ENCODE results near the gene TANGO2.
"Not testable (repeated sequence)": the region's sequence is repeated elsewhere in the genome, so short reads cannot be mapped to it uniquely, and the experiment has no call there.

The TANGO2 gene

GRCh38 chr22:20062766-20063083 is 41.8 kb downstream of the TANGO2 start:
- no peak for DNase-seq (ENCODE audit: extremely low spot score)
- TF ChIP-seq SUZ12 (IDR thresholded peaks at IDR 0.05) (no peak), CTBP1 (IDR thresholded peaks at IDR 0.05; ENCODE audit: borderline replicate concordance) (no peak), ZNF384 (IDR thresholded peaks at IDR 0.05) (no peak), ELF4 (IDR thresholded peaks at IDR 0.05) (no peak), ARNT (IDR thresholded peaks at IDR 0.05) (no peak), L3MBTL2 (conservative IDR thresholded peaks at IDR 0.05) (no peak), NFRKB (IDR thresholded peaks at IDR 0.05) (no peak), FOXM1 (IDR thresholded peaks at IDR 0.05; ENCODE audit: borderline replicate concordance) (no peak), SP1 (IDR thresholded peaks at IDR 0.05) (no peak), TARDBP (IDR thresholded peaks at IDR 0.05) (no peak), BHLHE40 (IDR thresholded peaks at IDR 0.05; ENCODE audit: borderline replicate concordance) (no peak), FOXA1 (IDR thresholded peaks at IDR 0.05) (no peak), FOXK2 (IDR thresholded peaks at IDR 0.05) (no peak), LEF1 (IDR thresholded peaks at IDR 0.05; ENCODE audit: borderline replicate concordance) (no peak), HDGF (IDR thresholded peaks at IDR 0.05; ENCODE audit: borderline replicate concordance) (no peak)
- TF ChIP-seq, protein P1, sequence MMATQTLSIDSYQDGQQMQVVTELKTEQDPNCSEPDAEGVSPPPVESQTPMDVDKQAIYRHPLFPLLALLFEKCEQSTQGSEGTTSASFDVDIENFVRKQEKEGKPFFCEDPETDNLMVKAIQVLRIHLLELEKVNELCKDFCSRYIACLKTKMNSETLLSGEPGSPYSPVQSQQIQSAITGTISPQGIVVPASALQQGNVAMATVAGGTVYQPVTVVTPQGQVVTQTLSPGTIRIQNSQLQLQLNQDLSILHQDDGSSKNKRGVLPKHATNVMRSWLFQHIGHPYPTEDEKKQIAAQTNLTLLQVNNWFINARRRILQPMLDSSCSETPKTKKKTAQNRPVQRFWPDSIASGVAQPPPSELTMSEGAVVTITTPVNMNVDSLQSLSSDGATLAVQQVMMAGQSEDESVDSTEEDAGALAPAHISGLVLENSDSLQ (IDR thresholded peaks at IDR 0.05) = no peak
- ChIA-PET CTCF (no interaction called here), POLR2A (interaction anchor here (1.8 kb wide), 1 partner anchor 17 kb away, joined by 7 read pairs; the partner anchor contains the start of gene DGCR8)

GRCh38 chr22:20063271-20064139 is 42.6 kb downstream of the TANGO2 start:
- ChIA-PET CTCF (no interaction called here), POLR2A (interaction anchor here (1.8 kb wide), 1 partner anchor 16 kb away, joined by 7 read pairs; the partner anchor contains the start of gene DGCR8)
- TF ChIP-seq LEF1 (IDR thresholded peaks at IDR 0.05; ENCODE audit: borderline replicate concordance) (no peak), HDGF (IDR thresholded peaks at IDR 0.05; ENCODE audit: borderline replicate concordance) (no peak), TARDBP (IDR thresholded peaks at IDR 0.05) (no peak), SP1 (IDR thresholded peaks at IDR 0.05) (no peak), FOXM1 (IDR thresholded peaks at IDR 0.05; ENCODE audit: borderline replicate concordance) (no peak), ZNF384 (IDR thresholded peaks at IDR 0.05) (no peak), NFRKB (IDR thresholded peaks at IDR 0.05) (no peak), BHLHE40 (IDR thresholded peaks at IDR 0.05; ENCODE audit: borderline replicate concordance) (no peak), FOXA1 (IDR thresholded peaks at IDR 0.05) (no peak)
- TF ChIP-seq, protein P1 (IDR thresholded peaks at IDR 0.05) = no peak

DNA sequence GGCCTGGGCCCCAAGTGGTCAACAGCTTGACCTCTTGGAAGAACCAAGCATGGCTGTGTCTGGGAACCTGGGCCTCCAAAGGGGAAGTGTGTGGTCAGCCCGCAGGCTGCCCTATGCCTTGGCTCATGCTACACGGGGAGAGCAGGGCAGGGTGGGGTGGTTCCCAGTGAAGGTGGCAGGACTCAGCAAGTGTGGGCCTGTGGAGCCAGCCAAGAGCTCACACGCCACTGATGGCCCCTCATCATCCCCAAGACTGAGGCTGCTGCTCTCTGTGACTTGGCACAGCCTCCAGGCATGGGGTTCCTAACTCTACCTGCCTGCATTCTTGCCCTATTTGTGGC is 43.2 kb downstream of the TANGO2 start:
- TF ChIP-seq FOXK2 (IDR thresholded peaks at IDR 0.05) (no peak), LEF1 (IDR thresholded peaks at IDR 0.05; ENCODE audit: borderline replicate concordance) (no peak), HDGF (IDR thresholded peaks at IDR 0.05; ENCODE audit: borderline replicate concordance) (no peak), SUZ12 (IDR thresholded peaks at IDR 0.05) (no peak), L3MBTL2 (conservative IDR thresholded peaks at IDR 0.05) (no peak), ELF4 (IDR thresholded peaks at IDR 0.05) (no peak), ARNT (IDR thresholded peaks at IDR 0.05) (no peak)
- CTCF ChIA-PET = no interaction called here
- no peak for DNase-seq (ENCODE audit: extremely low spot score)
- POLR2A ChIA-PET = no interaction called here

More at GRCh38 chr22:20063271-20064139, 42.6 kb downstream of the TANGO2 start:
- no peak for DNase-seq (ENCODE audit: extremely low spot score)

GRCh38 chr22:20064545-20065262 is 43.8 kb downstream of the TANGO2 start:
- ChIA-PET POLR2A (no interaction called here), CTCF (no interaction called here)
- no peak for DNase-seq (ENCODE audit: extremely low spot score)
- TF ChIP-seq BHLHE40 (IDR thresholded peaks at IDR 0.05; ENCODE audit: borderline replicate concordance) = no peak
- no peak for TF ChIP-seq ELF4 (IDR thresholded peaks at IDR 0.05)
- TF ChIP-seq NFRKB (IDR thresholded peaks at IDR 0.05) = no peak
- TF ChIP-seq FOXK2 (IDR thresholded peaks at IDR 0.05) = no peak
- no peak for TF ChIP-seq CTBP1 (IDR thresholded peaks at IDR 0.05; ENCODE audit: borderline replicate concordance)
- TF ChIP-seq HDGF (IDR thresholded peaks at IDR 0.05; ENCODE audit: borderline replicate concordance) = no peak

DNA sequence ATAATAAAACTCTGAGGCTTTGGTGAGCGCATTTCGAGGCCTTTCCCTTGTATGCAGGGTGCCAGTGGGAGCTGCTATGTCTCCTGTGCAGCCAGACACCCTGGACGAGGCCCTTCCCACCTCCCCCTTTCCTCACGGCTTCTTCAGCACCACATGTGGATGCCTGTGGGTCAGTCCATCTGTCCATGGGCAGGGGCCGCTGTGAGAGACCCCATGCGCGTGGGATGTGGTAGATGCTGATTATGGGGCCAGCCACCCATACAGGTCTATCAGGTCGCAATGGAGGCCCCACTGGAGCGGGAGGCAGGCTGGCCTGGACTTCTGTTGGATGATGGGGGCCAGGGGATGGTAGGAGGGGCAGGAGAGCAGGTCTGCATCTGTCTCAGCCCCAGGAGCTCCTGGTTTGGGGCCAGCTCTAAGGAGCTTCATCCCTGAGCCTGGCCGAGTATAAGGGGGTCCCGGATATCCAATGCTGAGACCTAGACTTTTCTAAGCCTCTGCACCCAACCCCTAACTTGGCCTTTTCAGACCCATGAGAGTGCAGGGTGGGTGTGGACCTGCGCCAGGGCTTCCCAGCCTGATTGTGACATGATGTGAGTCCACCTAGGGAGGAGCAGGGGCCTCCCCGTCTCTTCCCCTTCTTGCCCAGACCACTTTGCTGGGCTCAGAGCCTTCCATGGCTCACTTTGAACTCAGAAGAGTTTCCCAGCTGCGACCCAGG is 45.1 kb downstream of the TANGO2 start:
- no peak for DNase-seq (ENCODE audit: extremely low spot score)
- TF ChIP-seq ARNT (IDR thresholded peaks at IDR 0.05) (no peak), BHLHE40 (IDR thresholded peaks at IDR 0.05; ENCODE audit: borderline replicate concordance) (no peak), ELF4 (IDR thresholded peaks at IDR 0.05) (no peak)
- ChIA-PET POLR2A (no interaction called here), CTCF (no interaction called here)

GRCh38 chr22:20066617-20067383 is 45.9 kb downstream of the TANGO2 start:
- ChIA-PET POLR2A (interaction anchor here (4.4 kb wide), 1 partner anchor 12 kb away, joined by 22 read pairs; the partner anchor contains the start of gene DGCR8), CTCF (interaction anchor here (0.6 kb wide), 1 partner anchor 25 kb away, joined by 6 read pairs; no protein-coding TSS in a partner anchor)
- DNase-seq (ENCODE audit: extremely low spot score) = no peak
- TF ChIP-seq SUZ12 (IDR thresholded peaks at IDR 0.05) (no peak), ELF4 (IDR thresholded peaks at IDR 0.05) (no peak), ARNT (IDR thresholded peaks at IDR 0.05) (no peak), L3MBTL2 (conservative IDR thresholded peaks at IDR 0.05) (no peak), FOXA1 (IDR thresholded peaks at IDR 0.05) (no peak), CTBP1 (IDR thresholded peaks at IDR 0.05; ENCODE audit: borderline replicate concordance) (no peak), LEF1 (IDR thresholded peaks at IDR 0.05; ENCODE audit: borderline replicate concordance) (no peak), ZNF384 (IDR thresholded peaks at IDR 0.05) (no peak), FOXK2 (IDR thresholded peaks at IDR 0.05) (no peak), NFRKB (IDR thresholded peaks at IDR 0.05) (no peak), TARDBP (IDR thresholded peaks at IDR 0.05) (no peak), FOXM1 (IDR thresholded peaks at IDR 0.05; ENCODE audit: borderline replicate concordance) (no peak), BHLHE40 (IDR thresholded peaks at IDR 0.05; ENCODE audit: borderline replicate concordance) (no peak), HDGF (IDR thresholded peaks at IDR 0.05; ENCODE audit: borderline replicate concordance) (no peak)

GRCh38 chr22:20067384-20067682 is 46.4 kb downstream of the TANGO2 start:
- DNase-seq (ENCODE audit: extremely low spot score); CTCF ChIA-PET: not testable (repeated sequence)
- POLR2A ChIA-PET = interaction anchor here (4.4 kb wide), 1 partner anchor 12 kb away, joined by 22 read pairs; the partner anchor contains the start of gene DGCR8
